Neural cell (in vitro differentiated cells): Measurements from ENCODE around the gene SLC25A24. TPM values are rescaled to one million over a fixed set of nuclear protein-coding genes. Genes with fewer than 3 reads are reported as not detected.

ENCODE experiments used
- H2AFZ ChIP-seq: fragments of 200-600, 300-800 bp; sonication (generic), shearing (Covaris generic); 2 replicates; pipeline ENCODE4 v1.6.0; 2014; ENCODE audit warnings: low read depth, mild to moderate bottlenecking, antibody characterized with exemption, low read length, moderate library complexity
- H3F3A ChIP-seq: fragments of 200-600 bp; shearing (Covaris generic); 2 replicates; pipeline ENCODE4 v1.6.1; 2016; ENCODE audit warnings: mild to moderate bottlenecking, moderate library complexity, mixed read lengths, antibody characterized with exemption, low read length; ENCODE audit not compliant: insufficient read depth, poor library complexity, severe bottlenecking
- H3K27ac ChIP-seq: fragments of 200-600, 300-800 bp; sonication (generic), shearing (Covaris generic); 2 replicates; pipeline ENCODE4 v1.5.1; 2014; ENCODE audit warnings: mild to moderate bottlenecking, low read length, moderate library complexity
- H3K27me3 ChIP-seq: fragments of 300-800, 200-600 bp; sonication (generic), shearing (Covaris generic); 2 replicates; pipeline ENCODE4 v1.6.0; 2014; ENCODE audit warnings: mild to moderate bottlenecking, low read depth, low read length, moderate library complexity; ENCODE audit not compliant: insufficient read depth
- H3K36me3 ChIP-seq: fragments of 300-800, 200-600 bp; sonication (generic), shearing (Covaris generic); 2 replicates; pipeline ENCODE4 v1.5.1; 2014; ENCODE audit warnings: mild to moderate bottlenecking, antibody characterized with exemption, low read length, moderate library complexity; ENCODE audit not compliant: insufficient read depth
- H3K4me2 ChIP-seq: fragments of 300-800, 200-600 bp; sonication (generic), shearing (Covaris generic); 2 replicates; pipeline ENCODE4 v1.6.0; 2014; ENCODE audit warnings: mild to moderate bottlenecking, low read length
- H3K4me3 ChIP-seq: fragments of 300-800, 200-600 bp; sonication (generic), shearing (Covaris generic); 2 replicates; pipeline ENCODE4 v1.5.1; 2014; ENCODE audit warnings: mild to moderate bottlenecking, low read length, moderate library complexity
- H3K79me2 ChIP-seq: fragments of 200-600 bp; shearing (Covaris generic); replicated peaks from 2 replicates; pipeline ENCODE4 v1.6.0; 2014; ENCODE audit warnings: mild to moderate bottlenecking, low read length, moderate library complexity; ENCODE audit not compliant: insufficient read depth
- H3K9ac ChIP-seq: fragments of 300-800, 200-600 bp; sonication (generic), shearing (Covaris generic); 2 replicates; pipeline ENCODE4 v1.6.1; 2016; ENCODE audit warnings: mild to moderate bottlenecking, low read length, mixed read lengths
- H3K9me2 ChIP-seq: fragments of 200-600 bp; shearing (Covaris generic); 2 replicates; pipeline ENCODE4 v1.6.1; 2016; ENCODE audit warnings: mild to moderate bottlenecking, low read length, mixed read lengths; ENCODE audit not compliant: insufficient read depth
- H3K9me3 ChIP-seq: fragments of 200-600, 300-800 bp; sonication (generic), shearing (Covaris generic); 2 replicates; pipeline ENCODE4 v1.6.1; 2016; ENCODE audit warnings: mild to moderate bottlenecking, mixed run types, low read length, moderate library complexity, mixed read lengths
- H4K20me1 ChIP-seq: fragments of 200-600 bp; shearing (Covaris generic); 2 replicates; pipeline ENCODE4 v1.6.1; 2016; ENCODE audit warnings: mild to moderate bottlenecking, mixed run types; ENCODE audit not compliant: insufficient read depth
- CTCF ChIP-seq: fragments of 450-650 bp; IDR thresholded peaks from 2 replicates; pipeline ENCODE4 v1.5.1; 2014; ENCODE audit warnings: antibody characterized with exemption, mild to moderate bottlenecking, moderate library complexity; ENCODE audit not compliant: poor library complexity, severe bottlenecking
- EP300 ChIP-seq: fragments of 450-650 bp; conservative IDR thresholded peaks from 2 replicates; pipeline ENCODE4 v1.6.1; 2014; ENCODE audit warnings: antibody characterized with exemption, mild to moderate bottlenecking, moderate library complexity; ENCODE audit not compliant: poor library complexity, severe bottlenecking
- EZH2 ChIP-seq: fragments of 200-600, 300-800 bp; shearing (Covaris generic), sonication (generic); IDR thresholded peaks from 2 replicates; pipeline ENCODE4 v1.6.1; 2014; ENCODE audit warnings: antibody characterized with exemption, low read length, borderline replicate concordance, mild to moderate bottlenecking; ENCODE audit not compliant: insufficient read depth, poor library complexity, severe bottlenecking
- MXI1 ChIP-seq: fragments of 450-650 bp; conservative IDR thresholded peaks from 2 replicates; pipeline ENCODE4 v1.6.1; 2014; ENCODE audit warnings: antibody characterized with exemption, mild to moderate bottlenecking; ENCODE audit not compliant: poor library complexity, severe bottlenecking
- POLR2AphosphoS5 ChIP-seq: IDR thresholded peaks from 2 replicates; pipeline ENCODE4 v1.6.1; 2012
- RAD21 ChIP-seq: fragments of 450-650 bp; conservative IDR thresholded peaks from 2 replicates; pipeline ENCODE4 v1.6.1; 2014; ENCODE audit warnings: antibody characterized with exemption, mild to moderate bottlenecking, moderate library complexity
- REST ChIP-seq: IDR thresholded peaks from 2 replicates; pipeline ENCODE4 v1.6.1; 2012; ENCODE audit warnings: borderline replicate concordance
- SMC3 ChIP-seq: fragments of 450-650 bp; conservative IDR thresholded peaks from 2 replicates; pipeline ENCODE4 v1.6.1; 2014; ENCODE audit warnings: antibody characterized with exemption, mild to moderate bottlenecking, moderate library complexity; ENCODE audit not compliant: poor library complexity
- TAF1 ChIP-seq: IDR thresholded peaks from 2 replicates; pipeline ENCODE4 v1.6.1; 2012; ENCODE audit warnings: low read depth
- polyA plus RNA-seq: library from polyadenylated mRNA; depleted of rRNA; stranded (reverse); fragments of >200 nt; gene quantifications from 2 replicates; pipeline ENCODE4 v1.2.3, GENCODE V29; 2014

The SLC25A24 gene
- polyA plus RNA-seq, 1 donor from 2014 or later, result 25.5 TPM

GRCh38 chr1:108141621-108142020 is 58.5 kb downstream of the SLC25A24 start:
- no peak overlapping the region for H3K4me2 ChIP-seq
- no peaks in the 10 kb centered on the region for H3K9me3 ChIP-seq
- H3K4me3 ChIP-seq, result no peak overlapping the region
- no peaks in the 10 kb centered on the region for H3K27me3 ChIP-seq
- no peak overlapping the region for H3K27ac ChIP-seq
- no peak overlapping the region for H2AFZ ChIP-seq
- no peaks in the 10 kb centered on the region for H3F3A ChIP-seq
- no peak for TF ChIP-seq POLR2AphosphoS5
- TF ChIP-seq EP300, result no peak
- TF ChIP-seq MXI1, result no peak
- TF ChIP-seq SMC3, result no peak
- TF ChIP-seq CTCF, result no peak
- no peak for TF ChIP-seq RAD21
- no peak for TF ChIP-seq EZH2
- TF ChIP-seq TAF1, result no peak
- no peak for TF ChIP-seq REST
- H4K20me1 ChIP-seq, result no peaks in the 10 kb centered on the region
- H3K9ac ChIP-seq, result no peak overlapping the region
- no peaks in the 10 kb centered on the region for H3K9me2 ChIP-seq
- peaks cover 12% of the 10 kb centered on the region for H3K36me3 ChIP-seq
- H3K79me2 ChIP-seq, result no peaks in the 10 kb centered on the region

GRCh38 chr1:108140936-108141335 is 59.2 kb downstream of the SLC25A24 start:
- TF ChIP-seq MXI1, result no peak
- TF ChIP-seq RAD21, result no peak
- TF ChIP-seq CTCF, result no peak
- no peak for TF ChIP-seq EZH2
- Histone ChIP-seq H3K79me2 (no peaks in the 10 kb centered on the region), H3K4me3 (no peak overlapping the region), H2AFZ (no peak overlapping the region), H3K27ac (no peak overlapping the region), H3K9me2 (no peaks in the 10 kb centered on the region), H3K9ac (no peak overlapping the region), H3K9me3 (no peaks in the 10 kb centered on the region), H3K4me2 (no peak overlapping the region), H3K36me3 (peaks cover 12% of the 10 kb centered on the region), H3F3A (no peaks in the 10 kb centered on the region), H4K20me1 (no peaks in the 10 kb centered on the region), H3K27me3 (no peaks in the 10 kb centered on the region)
